Erythroblast (primary cell): ENCODE measurements around the gene KIF5C.

Experiments
- GATA1 ChIP-seq: IDR thresholded peaks from 2 replicates; pipeline ENCODE4 v1.6.1; 2011; ENCODE audit warnings: low read depth, mild to moderate bottlenecking, control low read depth, low read length, moderate library complexity
- POLR2A ChIP-seq: IDR thresholded peaks from 2 replicates; pipeline ENCODE4 v1.6.1; 2011; ENCODE audit warnings: mild to moderate bottlenecking, low read length

GRCh38 chr2:148998165-148998830 is 123.3 kb downstream of the KIF5C start:
- TF ChIP-seq POLR2A (no peak), GATA1 (no peak)
